Measurements from ENCODE around the gene OR2A7.
A peak's percentile ranks its signal among the peaks of the same experiment; 100 is the strongest.
"Not testable (repeated sequence)": the region's sequence is repeated elsewhere in the genome, so short reads cannot be mapped to it uniquely, and the experiment has no call there.

OR2A7 gene, protein sequence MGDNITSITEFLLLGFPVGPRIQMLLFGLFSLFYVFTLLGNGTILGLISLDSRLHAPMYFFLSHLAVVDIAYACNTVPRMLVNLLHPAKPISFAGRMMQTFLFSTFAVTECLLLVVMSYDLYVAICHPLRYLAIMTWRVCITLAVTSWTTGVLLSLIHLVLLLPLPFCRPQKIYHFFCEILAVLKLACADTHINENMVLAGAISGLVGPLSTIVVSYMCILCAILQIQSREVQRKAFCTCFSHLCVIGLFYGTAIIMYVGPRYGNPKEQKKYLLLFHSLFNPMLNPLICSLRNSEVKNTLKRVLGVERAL

DNA sequence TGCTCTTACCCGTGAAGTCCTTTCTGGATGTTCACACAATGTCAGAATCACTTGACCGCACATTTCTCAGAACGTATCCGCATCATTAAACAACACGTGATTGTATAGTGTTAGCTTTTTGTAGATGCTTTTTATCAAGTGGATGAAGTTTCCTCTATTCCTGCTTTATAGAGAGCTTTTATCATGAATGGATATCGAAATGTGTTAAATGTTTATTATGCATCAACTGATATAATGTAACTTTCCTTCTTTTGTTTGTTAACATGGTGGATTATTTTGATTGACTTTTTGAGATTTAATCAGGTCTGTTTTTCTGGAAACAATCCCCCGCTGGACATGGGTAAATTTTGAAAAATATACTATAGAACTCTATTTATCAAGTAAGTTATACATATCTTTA is at the start of gene OR2A7:
OR2A7 (minus strand) TSS at position 101 of the 400 bp plus-strand sequence. CDS start 5,164 bp downstream, outside the sequence.
- not testable (repeated sequence) for DNase-seq

DNA sequence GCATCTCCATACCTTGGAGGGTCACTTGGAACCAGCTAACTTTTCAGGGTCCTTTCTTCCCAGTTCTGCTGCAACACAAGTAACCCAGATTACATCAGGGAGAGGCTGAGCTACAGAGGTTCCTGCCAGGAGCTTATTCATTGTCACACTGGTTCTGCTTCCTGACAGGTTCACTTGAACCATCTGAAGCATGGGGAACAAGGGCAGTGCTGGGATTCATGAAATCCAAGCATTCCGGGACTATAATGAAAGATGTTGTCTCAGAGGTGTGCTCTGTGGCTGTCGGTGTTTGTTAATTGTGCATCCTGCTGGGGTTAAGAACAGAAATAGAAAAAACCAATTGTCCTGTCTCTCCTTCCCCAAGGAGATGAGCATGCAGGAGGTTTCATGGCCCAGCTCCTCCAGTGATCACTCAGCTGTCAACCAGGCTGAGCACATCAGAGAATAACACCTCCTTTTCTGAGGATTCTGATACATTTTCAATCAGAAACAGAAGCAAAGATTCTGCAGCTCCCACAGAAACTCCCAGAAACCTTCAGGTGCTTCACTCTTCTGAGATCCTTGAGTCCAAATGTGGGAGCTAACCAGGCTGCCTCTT is 47.4 kb upstream of the OR2A7 start, which contains the start of gene OR2A1:
OR2A1 (plus strand) TSS at position 548 of the 598 bp plus-strand sequence. CDS start 5,706 bp downstream, outside the sequence.
- not testable (repeated sequence) for DNase-seq

DNA sequence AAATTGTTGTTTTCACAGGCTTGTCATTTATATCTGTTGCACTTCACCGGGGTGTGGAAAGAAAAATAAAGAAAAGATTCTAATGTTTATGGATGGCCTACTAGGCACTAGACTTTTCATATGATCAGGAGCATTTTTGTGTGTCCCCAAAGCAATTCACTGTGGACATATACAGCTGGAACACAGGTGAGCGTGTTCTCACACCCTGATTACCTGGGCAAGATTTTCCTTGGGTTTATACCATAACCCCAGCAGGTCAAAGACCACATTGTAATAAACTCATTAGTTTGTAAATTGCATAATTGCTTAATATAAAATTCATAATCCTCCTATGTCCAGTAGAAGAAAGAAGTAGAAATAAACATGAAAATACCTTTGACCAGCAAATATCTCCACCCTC is 46.6 kb upstream of the OR2A7 start:
- DNase-seq: not testable (repeated sequence)

DNA sequence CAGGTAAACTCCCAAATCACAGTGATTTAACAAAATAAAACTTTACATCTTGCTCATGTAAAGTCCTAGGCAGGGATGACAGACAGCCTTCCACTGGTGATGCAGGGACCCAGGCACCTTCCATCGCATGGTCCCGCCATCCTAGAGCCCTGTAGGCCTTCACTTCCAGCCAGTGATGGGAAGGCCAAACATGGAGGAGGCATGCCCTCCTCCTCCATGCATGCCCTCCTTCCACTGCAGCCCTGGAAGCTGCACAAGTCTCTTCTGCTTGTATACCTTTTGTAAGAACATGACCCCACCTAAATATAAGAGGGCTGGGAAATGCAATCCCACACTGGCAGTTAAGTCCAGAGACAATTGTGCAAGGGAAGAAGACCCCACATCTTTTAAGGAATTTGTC is 45.1 kb upstream of the OR2A7 start:
- DNase-seq: not testable (repeated sequence)

DNA sequence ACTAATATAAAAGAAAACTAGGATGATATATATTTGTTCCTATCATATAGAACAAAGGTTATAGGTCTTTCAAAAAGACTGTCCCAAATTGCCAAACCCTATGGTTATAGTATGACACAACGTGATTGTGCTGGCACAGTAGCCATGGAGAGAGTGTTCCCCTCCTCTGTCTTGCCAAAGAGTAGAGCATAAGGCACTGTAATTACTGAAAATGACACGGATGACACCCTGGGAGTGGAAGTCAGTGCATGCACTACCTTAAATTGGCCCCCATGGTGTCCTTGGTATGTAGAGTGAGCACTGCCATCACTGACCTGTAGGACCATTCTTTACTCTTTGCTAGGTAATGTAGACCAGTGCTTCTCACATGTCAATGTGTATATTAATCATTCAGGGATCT is 40.6 kb upstream of the OR2A7 start:
- not testable (repeated sequence) for DNase-seq

DNA sequence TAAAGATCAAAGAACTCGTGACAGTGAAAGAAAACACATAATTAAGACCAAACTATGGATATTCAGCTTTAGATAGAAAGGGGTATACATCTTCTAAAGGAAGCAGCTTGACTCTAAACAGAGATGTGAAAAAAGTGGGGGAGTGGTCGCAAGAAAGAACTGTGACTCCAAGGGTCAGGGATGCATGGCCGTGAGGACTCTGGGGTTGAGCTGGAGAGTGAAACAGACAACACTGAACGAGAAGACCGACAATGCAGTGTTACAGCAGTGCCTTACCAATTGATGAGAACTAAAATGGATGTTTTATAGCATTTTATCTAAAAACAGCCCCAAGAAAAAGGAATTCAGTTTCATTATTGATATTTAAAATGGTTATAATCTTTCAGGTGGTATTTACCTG is 39.0 kb upstream of the OR2A7 start:
- not testable (repeated sequence) for DNase-seq

DNA sequence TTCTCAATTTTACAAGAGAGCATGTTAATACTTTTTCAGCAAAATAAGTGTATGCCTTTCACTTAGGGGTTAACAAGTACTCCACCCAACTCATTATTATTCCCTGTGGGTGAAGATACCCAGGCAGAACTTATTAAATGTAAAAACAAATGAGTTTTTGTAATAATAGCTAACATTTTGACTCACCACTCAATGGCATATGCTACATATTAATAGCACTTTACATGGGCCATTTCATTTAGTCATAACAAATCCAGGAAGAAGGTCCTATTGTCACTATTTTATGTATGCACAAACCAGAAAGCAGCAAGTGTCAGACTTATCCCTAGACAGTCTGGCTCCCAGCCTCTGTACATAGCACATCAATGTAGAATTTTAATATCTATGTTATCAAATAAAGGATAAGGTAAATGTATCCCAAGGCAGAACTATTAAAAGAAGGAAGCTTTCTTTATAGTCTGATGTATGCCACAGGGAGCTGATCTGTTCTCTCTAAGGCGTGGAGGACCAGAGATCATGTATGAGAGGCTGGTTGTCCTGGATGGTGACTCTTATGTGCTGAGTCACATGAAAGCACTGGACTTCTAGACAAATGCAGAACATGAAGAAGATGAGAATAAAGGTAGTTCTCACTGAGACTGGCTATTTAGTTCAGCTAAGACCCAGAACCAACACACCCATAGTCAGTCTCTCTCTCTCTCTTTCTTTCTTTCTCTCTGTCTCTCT is 38.1 kb upstream of the OR2A7 start:
- DNase-seq: not testable (repeated sequence)

DNA sequence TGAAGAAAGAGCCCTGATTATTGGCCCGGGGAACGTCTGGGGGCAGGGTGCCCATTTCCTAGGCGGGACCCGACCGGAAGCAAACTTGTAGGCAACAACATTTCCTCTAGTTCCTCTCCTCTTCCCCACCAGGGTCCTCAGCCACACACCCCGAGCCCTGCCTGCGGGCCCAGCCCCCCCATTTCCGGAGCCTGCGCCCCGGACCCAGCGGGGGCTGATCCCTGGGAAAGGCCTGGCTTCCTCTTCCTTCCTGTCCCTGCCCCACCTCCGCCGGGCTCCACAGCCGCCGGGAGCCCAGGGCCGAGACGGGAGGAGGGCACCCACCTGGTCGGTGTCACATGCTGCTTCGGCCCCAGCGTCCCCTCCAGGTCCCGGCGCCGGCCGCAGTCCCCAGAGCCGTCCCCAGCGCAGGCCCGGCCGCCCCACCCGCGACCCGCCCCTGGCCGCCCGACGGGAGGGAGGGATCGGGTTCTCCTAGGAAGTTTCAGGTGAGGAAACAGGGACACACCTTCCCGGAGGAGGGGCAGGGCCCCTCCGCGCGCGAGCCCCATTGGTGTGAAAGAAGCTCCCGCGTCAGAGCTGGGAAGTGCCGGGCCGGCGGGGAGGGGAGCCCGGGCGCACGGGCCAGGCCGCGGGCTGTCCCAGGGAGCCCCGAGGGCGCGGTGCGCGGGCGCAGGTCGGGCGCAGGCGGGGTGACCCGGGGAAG is 29.4 kb upstream of the OR2A7 start:
- not testable (repeated sequence) for DNase-seq

DNA sequence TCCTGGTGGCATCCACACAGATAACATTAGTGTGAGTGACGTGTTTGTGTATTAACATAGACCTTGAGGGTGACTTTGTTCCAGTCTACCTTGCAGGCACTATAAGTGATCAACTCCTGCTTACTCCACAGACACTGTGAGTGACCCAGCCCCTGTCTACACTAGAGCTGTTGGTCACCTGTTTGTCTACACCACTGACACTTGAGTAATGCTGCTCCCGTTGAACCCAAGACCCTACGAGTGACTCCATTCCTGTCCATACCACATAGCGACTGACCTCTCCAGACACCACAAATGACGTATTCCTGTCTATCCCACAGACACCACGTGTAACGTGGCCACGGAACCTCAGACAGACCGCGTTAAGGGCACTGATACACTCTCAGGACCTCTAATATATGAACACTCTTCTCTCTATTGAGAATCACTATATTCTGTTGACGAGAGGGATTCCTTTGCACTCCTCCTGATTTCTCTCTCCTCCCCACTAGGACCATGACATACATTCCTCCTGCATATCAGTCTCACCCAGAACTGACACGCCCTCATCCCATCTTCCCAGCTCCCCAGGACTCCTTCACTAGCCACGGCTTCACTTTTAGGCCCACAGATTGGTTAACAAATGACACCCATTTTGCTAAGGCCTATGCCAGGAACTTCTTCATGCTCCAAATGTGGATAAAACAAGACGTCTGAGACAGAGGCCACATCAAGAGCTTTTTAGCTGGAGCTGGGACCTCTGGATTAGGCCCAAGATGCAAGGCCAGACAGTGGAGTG is 28.0 kb upstream of the OR2A7 start:
- not testable (repeated sequence) for DNase-seq

DNA sequence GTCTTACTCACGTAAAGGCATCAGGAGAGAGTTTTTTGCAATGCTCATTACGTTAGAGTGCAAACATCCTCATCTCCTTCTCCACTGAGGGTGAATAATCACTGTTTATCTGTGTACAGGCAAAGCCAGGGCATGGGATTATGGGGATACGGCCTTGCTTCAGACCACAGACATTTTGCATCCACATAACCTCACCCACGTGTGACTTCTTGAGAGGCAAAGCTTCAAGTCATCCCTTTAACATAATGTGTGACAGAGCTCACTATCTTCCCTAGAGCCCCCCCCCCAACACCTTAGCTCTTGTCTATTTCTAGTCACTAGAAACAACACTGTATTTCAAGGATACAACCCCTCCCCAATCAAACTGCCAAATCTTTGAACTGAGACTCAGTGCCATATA is 27.0 kb upstream of the OR2A7 start:
- not testable (repeated sequence) for DNase-seq

DNA sequence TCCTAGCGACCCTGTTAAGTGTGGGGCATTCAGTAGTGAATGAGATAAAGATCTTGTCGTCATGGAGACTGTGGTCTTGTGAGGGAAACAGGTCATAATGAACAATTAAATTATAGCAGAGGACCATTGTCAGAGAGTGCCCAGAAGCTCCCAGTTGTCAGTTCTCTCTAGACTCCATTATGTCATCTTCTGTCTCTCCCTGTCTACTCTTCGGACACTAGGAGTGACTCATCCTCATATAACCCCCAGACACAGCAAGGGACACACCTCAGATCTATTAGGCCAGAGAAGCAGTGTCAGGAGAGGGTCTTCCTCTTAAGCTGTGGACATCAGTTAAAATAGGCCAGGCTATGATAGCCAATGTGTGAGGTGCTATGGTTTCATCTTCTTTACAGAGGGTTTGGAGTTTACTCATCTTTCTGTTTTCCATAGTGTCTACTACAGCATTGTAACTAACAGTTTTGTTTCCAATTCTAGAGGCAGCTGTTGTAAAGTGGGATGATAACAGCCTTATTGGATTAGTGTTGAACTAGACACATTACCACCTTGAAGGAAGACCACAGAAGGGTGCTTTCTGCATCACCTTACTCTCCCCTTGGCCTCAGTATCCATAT is 22.7 kb upstream of the OR2A7 start:
- DNase-seq: not testable (repeated sequence)

DNA sequence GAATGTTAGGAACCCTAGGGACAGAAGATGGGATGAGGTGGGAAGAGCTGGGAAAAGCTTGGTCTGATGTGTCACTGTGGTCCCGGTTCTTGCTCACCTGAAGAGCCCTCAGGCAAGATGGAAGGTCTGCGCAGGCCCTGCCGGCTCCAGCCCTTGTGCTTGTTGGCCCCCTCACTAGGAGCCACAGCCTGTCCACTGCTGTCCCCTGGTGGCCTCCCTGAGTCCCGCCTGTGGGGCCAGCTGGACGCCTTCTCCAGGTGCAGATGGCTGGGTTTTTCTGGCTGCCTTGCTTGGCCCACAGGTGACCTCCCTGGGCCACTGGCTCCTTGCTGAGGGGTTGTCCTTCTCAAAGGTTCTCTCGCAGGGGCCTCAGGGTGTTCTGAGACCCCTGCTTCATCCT is 19.1 kb upstream of the OR2A7 start:
- not testable (repeated sequence) for DNase-seq

DNA sequence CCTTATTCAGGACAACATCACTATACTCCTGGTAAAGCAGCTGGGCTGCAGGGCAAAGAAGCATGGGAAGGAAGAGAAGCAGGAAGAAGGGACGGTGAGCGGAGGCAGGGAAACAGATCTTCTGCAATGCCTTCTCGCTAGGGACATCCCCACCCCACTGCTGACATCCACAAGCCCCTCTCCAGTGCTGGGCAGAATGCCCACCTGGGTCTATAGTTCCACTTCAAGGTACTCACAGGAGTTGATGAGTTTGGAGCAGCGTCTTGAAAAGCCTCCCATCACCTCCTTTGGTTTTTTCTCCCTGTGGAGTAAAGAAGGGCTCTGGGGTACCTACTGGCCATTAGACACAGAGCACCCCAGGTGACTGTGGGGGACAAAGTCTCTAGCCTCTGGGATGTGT is 17.9 kb upstream of the OR2A7 start:
- not testable (repeated sequence) for DNase-seq

DNA sequence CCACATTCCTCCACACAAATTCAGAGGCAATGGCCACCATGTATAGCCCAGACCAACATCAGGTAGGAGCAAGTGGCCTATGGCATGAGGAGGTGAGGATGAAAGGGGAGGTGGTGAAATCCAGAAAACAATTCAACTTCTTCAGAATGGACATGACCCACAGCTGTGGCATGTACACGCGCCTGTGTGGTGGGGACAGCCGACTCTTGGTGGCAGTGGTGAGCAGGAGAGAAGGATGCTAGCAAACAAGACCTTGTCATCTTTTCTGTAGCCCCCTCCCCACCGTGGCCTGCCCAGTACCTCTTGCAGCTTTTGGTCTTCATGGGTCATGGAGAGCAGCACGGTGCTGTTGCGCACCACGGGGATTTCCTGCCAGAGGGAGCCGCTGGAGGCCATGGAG is 17.4 kb upstream of the OR2A7 start:
- DNase-seq: not testable (repeated sequence)

DNA sequence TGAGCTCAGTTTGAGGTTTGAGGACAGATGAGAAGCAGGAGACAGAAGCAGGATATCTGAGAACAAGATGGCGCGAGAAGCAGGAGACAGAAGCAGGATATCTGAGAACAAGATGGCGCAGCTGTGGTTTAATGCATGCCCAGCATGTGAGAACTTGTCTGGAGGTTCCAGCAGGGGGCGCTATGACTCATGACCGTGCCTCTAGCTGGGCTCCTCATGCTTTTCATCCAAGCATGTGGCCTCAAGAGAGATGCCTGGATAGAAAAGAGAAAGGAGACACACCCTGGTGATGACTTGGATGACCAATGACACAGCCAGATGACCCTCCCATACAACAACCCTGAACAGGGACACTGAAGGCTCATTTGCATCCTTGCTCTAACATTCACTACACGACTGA is 15.4 kb upstream of the OR2A7 start:
- not testable (repeated sequence) for DNase-seq

DNA sequence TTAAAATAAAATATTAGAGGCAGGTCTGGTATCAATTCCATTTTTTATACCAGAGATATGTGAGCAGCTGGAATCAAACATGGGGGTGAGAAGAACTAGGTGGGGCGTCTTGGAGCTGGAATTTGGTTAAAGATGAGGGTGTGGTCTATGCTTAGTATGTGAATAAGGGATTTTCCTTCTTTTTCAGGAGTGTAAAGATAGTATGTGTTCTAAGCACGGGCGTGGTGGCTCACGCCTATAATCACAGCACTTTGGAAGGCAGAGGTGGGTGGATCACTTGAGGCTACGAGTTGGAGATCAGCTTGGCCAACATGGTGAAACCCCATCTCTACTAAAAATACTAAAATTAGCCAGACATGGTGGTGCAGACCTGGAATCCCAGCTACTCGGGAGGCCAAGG is 10.7 kb upstream of the OR2A7 start:
- DNase-seq: not testable (repeated sequence)

DNA sequence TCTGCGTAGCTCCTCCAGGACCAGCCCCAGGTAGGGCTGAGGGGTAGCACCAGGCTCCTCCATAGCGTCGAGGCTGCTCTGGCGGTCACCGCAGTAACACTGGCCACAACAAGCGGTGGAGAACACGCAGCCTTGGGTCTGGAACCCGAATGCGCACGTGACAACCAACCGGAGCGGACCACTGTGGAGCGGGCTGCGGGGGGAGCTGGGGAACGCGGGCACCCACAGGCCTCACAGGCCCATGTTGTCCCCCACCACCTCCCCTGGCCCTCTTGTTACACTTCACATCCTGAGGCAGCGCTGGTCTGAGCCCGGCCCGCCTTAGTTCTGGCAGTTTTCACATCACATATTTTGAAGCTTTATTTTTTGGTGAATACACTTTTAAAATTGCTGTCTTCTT is 4.6 kb upstream of the OR2A7 start, which contains the start of gene CTAGE8:
CTAGE8 (minus strand) TSS at position 101 of the 400 bp plus-strand sequence; CDS start at position 63, 38 bp downstream.
- DNase-seq: not testable (repeated sequence)

DNA sequence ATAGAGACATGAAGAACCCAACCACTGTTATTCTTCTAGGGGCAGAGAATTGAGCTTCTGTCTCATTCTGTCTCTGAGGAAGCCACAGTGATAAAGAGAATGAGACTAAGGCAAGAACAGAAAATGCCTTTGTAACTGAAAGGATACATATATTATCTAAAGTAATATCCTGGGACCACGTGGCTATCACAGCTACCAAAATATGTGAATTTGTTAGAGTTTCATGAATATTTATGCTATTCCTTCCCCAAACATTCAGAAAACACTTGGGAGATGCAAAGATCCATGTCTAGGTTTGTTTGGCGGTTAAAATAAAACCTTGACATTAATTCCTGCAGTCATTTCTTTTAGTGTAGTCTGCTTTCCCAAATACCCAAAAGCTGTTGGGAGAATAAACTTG is 2.5 kb downstream of the OR2A7 start:
- DNase-seq: not testable (repeated sequence)

DNA sequence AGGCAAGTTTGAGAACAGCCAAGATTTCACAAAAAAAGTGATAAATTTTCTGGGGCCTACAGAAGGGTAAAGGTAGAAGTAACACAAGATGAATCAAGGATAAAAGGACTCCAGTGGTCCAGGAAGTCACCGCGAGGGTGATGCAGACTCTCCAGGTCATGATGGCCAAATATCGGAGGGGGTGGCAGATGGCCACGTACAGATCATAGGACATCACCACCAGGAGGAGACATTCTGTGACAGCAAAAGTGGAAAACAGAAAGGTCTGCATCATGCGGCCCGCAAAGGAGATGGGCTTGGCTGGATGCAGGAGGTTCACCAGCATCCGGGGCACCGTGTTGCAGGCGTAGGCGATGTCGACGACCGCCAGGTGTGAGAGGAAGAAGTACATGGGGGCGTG is 5.5 kb downstream of the OR2A7 start:
- DNase-seq: not testable (repeated sequence)

DNA sequence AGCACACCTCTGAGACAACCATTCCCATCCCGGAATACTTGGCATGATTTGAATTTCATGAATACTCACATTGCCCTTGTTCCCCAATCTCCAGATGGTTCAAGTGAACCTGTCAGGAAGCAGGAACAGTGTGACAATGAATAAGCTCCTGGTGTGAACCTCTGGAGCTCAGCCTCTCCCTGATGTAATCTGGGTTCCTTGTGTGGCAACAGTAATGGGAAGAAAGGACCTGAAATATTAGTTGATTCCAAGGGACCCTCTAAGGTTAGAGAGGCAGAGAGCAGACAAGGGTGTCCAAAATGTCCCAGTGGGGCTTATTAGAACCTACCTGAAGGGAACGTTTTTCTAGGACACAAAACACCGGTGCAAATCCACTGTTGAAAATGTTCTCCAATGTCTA is 8.5 kb downstream of the OR2A7 start:
- DNase-seq: no peak

DNA sequence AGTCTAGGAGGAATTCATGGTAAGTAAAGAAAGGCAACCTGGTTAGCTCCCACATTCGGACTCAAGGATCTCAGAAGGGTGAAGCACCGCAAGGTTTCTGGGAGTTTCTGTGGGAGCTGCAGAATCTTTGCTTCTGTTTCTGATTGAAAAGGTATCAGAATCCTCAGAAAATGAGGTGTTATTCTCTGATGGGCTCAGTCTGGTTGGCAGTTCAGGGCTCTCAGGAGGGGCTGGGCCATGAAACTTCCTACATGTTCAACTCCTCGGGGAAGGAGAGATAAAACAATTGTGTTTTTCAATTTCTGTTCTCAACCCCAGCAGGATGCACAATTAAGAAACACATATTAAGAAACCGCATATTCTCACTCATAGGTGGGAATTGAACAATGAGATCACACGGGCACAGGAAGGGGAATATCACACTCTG is 9.1 kb downstream of the OR2A7 start:
- peak; percentile 1 for DNase-seq
